Measurements from ENCODE around the gene ZNF275. TPM values are rescaled to one million over a fixed set of nuclear protein-coding genes. Genes with fewer than 3 reads are reported as not detected.

The ZNF275 gene
- total and polyA plus RNA-seq, 2 of the 8 experiments (the other 6 are each of a cell fraction or from before 2014, with no cell fraction given), result 8.2 to 9.1 TPM

DNA sequence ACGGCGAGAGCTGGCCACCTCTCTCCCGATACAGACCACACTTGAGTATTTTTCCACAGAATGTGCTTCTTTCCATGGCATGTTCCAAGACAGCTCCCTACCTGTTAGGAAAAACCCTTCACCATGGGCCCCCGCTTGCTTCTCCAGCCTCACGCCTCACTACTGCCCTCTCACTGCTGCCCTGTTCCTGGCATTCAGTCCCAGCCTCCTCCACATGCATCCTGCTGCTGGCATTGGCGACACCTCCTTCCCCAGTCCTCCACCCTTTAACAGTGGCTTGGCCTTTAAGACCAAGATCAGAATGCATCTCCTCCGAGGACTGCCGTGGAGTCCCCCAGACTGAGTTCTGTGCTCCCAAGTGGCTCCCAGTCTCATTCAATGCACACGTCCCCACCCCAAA, 23.1 kb upstream of the ZNF275 start:
- WGBS, 2 experiments (ENCODE audit: extremely low coverage in 1 of 2, insufficient coverage in 1 of 2, insufficient read length in 1 of 2, insufficient replicate concordance in 2 of 2, low coverage in 1 of 2, low lambda C conversion rate in 2 of 2, missing lambda C conversion rate in 1 of 2), result 85% methylated on average over 8 of the region's 9 CpGs; no CpG with 5 or more reads in 1 of the 2 experiments
- no peak overlapping the region for H3K56ac ChIP-seq (replicated peaks; ENCODE audit: insufficient read length, low read depth, low read length)

More for the DNA sequence above, 23.1 kb upstream of the ZNF275 start:
- Histone ChIP-seq H2BK120ac (replicated peaks; ENCODE audit: low read depth, low read length) (no peak overlapping the region), H3K23me2 (ENCODE audit: low read depth, low read length) (no peaks in the 10 kb centered on the region), H3K4me1 (replicated peaks in 1 of 4; ENCODE audit: control insufficient read depth in 3 of 4, insufficient read depth in 4 of 4, low read length in 3 of 4) (no peaks in the 10 kb centered on the region; a peak in 1 of 7 replicates), H2BK20ac (ENCODE audit: low read length) (no peak overlapping the region), H4K20me1 (replicated peaks in 1 of 2; ENCODE audit: control insufficient read depth in 1 of 2, insufficient read depth in 2 of 2, low read length in 2 of 2) (no peaks in the 10 kb centered on the region), H3K4me3 (ENCODE audit: extremely low read depth in 1 of 4, insufficient read depth in 2 of 4, low read depth in 3 of 4, low read length in 4 of 4) (no peak overlapping the region), H3K79me2 (ENCODE audit: control insufficient read depth in 1 of 2, insufficient read depth in 2 of 2, low read length in 2 of 2) (no peaks in the 10 kb centered on the region), H3K36me3 (ENCODE audit: control insufficient read depth in 2 of 4, insufficient read depth in 4 of 4, low read length in 3 of 4) (no peaks in the 10 kb centered on the region), H2AK5ac (ENCODE audit: low read depth, low read length) (no peak overlapping the region), H3K27me3 (replicated peaks in 1 of 4; ENCODE audit: control insufficient read depth in 3 of 4, extremely low read depth in 1 of 4, insufficient read depth in 3 of 4, low read length in 3 of 4) (no peaks in the 10 kb centered on the region), H3K23ac (ENCODE audit: insufficient read length) (no peak overlapping the region), H3K4me2 (ENCODE audit: insufficient read depth in 1 of 2, low read depth in 2 of 2, low read length in 2 of 2) (no peak overlapping the region), H2AFZ (ENCODE audit: low read length) (no peak overlapping the region), H2BK5ac (ENCODE audit: low read depth, low read length) (no peak overlapping the region), H3K14ac (ENCODE audit: insufficient read length) (no peak overlapping the region), H3K18ac (ENCODE audit: extremely low read depth, low read length) (no peak overlapping the region), H4K5ac (ENCODE audit: insufficient read length, low read depth, low read length) (no peak overlapping the region), H3K79me1 (ENCODE audit: low read depth, low read length) (no peaks in the 10 kb centered on the region), H2BK12ac (ENCODE audit: low read depth, low read length) (no peak overlapping the region), H4K8ac (ENCODE audit: extremely low read depth, insufficient read depth, low read length) (no peak overlapping the region), H3K4ac (replicated peaks; ENCODE audit: insufficient read length, low read depth, low read length) (no peak overlapping the region), H4K91ac (replicated peaks; ENCODE audit: insufficient read length, low read length) (no peak overlapping the region), H2BK15ac (ENCODE audit: low read length) (no peak overlapping the region), H3K27ac (ENCODE audit: low read depth, low read length) (no peak overlapping the region), H3K9ac (replicated peaks in 1 of 4; ENCODE audit: extremely low read depth in 1 of 4, low read depth in 3 of 4, low read length in 3 of 4) (no peak overlapping the region), H3K9me3 (ENCODE audit: insufficient read depth in 2 of 2, low read depth in 1 of 2, low read length in 1 of 2) (no peaks in the 10 kb centered on the region)
- POLR2A ChIA-PET (ENCODE audit: partially characterized antibody), result no interaction called here
- CTCF ChIA-PET (ENCODE audit: partially characterized antibody), result interaction anchor here (0.9 kb wide), 1 partner anchor 278 kb away, joined by 4 read pairs; no protein-coding TSS in a partner anchor
- no peak for TF ChIP-seq MAFK (IDR thresholded peaks at IDR 0.05; ENCODE audit: low read depth, low read length)
- TF ChIP-seq, protein P1, sequence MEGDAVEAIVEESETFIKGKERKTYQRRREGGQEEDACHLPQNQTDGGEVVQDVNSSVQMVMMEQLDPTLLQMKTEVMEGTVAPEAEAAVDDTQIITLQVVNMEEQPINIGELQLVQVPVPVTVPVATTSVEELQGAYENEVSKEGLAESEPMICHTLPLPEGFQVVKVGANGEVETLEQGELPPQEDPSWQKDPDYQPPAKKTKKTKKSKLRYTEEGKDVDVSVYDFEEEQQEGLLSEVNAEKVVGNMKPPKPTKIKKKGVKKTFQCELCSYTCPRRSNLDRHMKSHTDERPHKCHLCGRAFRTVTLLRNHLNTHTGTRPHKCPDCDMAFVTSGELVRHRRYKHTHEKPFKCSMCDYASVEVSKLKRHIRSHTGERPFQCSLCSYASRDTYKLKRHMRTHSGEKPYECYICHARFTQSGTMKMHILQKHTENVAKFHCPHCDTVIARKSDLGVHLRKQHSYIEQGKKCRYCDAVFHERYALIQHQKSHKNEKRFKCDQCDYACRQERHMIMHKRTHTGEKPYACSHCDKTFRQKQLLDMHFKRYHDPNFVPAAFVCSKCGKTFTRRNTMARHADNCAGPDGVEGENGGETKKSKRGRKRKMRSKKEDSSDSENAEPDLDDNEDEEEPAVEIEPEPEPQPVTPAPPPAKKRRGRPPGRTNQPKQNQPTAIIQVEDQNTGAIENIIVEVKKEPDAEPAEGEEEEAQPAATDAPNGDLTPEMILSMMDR (IDR thresholded peaks at IDR 0.05; ENCODE audit: control extremely low read depth in 1 of 3, insufficient read depth in 1 of 3, low read depth in 1 of 3, low read length in 3 of 3), result peak; percentile 24 to 67 (median 50); a peak in 3 of 4 replicates
- TF ChIP-seq POLR2AphosphoS5 (IDR thresholded peaks at IDR 0.05; ENCODE audit: low read depth, low read length), result no peak
- TF ChIP-seq RAD21 (IDR thresholded peaks at IDR 0.05 in 1 of 2, conservative IDR thresholded peaks at IDR 0.05 in 1 of 2; ENCODE audit: low read depth in 2 of 2, low read length in 2 of 2), result peak; percentile 25 to 28; a peak in 2 of 4 replicates
- TF ChIP-seq, protein P2, sequence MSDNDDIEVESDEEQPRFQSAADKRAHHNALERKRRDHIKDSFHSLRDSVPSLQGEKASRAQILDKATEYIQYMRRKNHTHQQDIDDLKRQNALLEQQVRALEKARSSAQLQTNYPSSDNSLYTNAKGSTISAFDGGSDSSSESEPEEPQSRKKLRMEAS (IDR thresholded peaks at IDR 0.05), result peak; percentile 55; the same call in 1 of the 2 replicates
- TF ChIP-seq E2F6 (IDR thresholded peaks at IDR 0.05), result peak; percentile 32; the same call in 1 of the 2 replicates
- no peak for DNase-seq (ENCODE audit: low read depth in 1 of 2, low spot score in 2 of 2)
- FAIRE-seq, result peak; percentile 68

Data from H1 (cell line).